Spleen (tissue), 11 donors: ENCODE data around the gene SIRPB1. TPM values are rescaled to one million over a fixed set of nuclear protein-coding genes. Genes with fewer than 3 reads are reported as not detected.
A peak's percentile ranks its signal among the peaks of the same experiment; 100 is the strongest.

ENCODE experiments used
- DNase-seq: peaks from one replicate; pipeline ENCODE4 v3.0.0-alpha.2; 2020
- H3K27ac ChIP-seq, 8 donors: fragments of 200-600 bp; sonication (generic) in 7 of 8; 1 replicate in 4 of 8; 2 replicates in 4 of 8; pipeline versions ENCODE4 v1.5.0 to v1.8.0; 2016 to 2021; ENCODE audit warnings: inconsistent platforms in 4 of 8, mild to moderate bottlenecking in 4 of 8, moderate library complexity in 1 of 8
- H3K27me3 ChIP-seq, 7 donors: fragments of 200-600 bp; sonication (generic) in 6 of 7; replicated peaks in 1 of 7; 1 replicate in 4 of 7; 2 replicates in 3 of 7; pipeline versions ENCODE4 v1.5.0 to v1.8.0; 2016 to 2021; ENCODE audit warnings: inconsistent platforms in 3 of 7, mild to moderate bottlenecking in 1 of 7
- H3K36me3 ChIP-seq, 6 donors: fragments of 200-600 bp; sonication (generic) in 5 of 6; 1 replicate in 4 of 6; 2 replicates in 2 of 6; pipeline versions ENCODE4 v1.5.0 to v1.8.0; 2016 to 2021; ENCODE audit warnings: inconsistent platforms in 2 of 6
- H3K4me1 ChIP-seq, 6 donors: fragments of 200-600 bp; sonication (generic) in 5 of 6; 1 replicate in 3 of 6; 2 replicates in 3 of 6; pipeline versions ENCODE4 v1.5.0 to v1.8.0; 2016 to 2021; ENCODE audit warnings: inconsistent platforms in 3 of 6
- H3K4me3 ChIP-seq, 8 donors: fragments of 200-600 bp; sonication (generic) in 7 of 8; 1 replicate in 4 of 8; 2 replicates in 4 of 8; pipeline versions ENCODE4 v1.5.0 to v1.8.0; 2016 to 2021; ENCODE audit warnings: inconsistent platforms in 4 of 8, mild to moderate bottlenecking in 4 of 8, moderate library complexity in 2 of 8
- H3K9me3 ChIP-seq, 8 donors: fragments of 200-600 bp; sonication (generic) in 7 of 8; 1 replicate in 4 of 8; 2 replicates in 4 of 8; pipeline versions ENCODE4 v1.5.0 to v1.8.0; 2016 to 2021; ENCODE audit warnings: inconsistent platforms in 4 of 8
- POLR2A ChIP-seq, 3 donors: fragments of 450-650 bp; IDR thresholded peaks; one replicate each; pipeline ENCODE4 v1.5.1; 2017; ENCODE audit warnings: antibody characterized with exemption in 3 of 3, mild to moderate bottlenecking in 1 of 3
- POLR2AphosphoS5 ChIP-seq, 3 donors: sonication (generic); formaldehyde crosslinking; IDR thresholded peaks; one replicate each; pipeline ENCODE4 v1.5.1; 2017; ENCODE audit warnings: antibody characterized with exemption in 3 of 3
- WGBS, 5 donors: extraction: QIAGEN DNeasy Blood & Tissue Kit in 3 of 5; methylation state at CpG; one replicate each; pipeline versions ENCODE4 v1.1.5 to v1.1.7; 2013 to 2018; 5-methylcytosine and 5-hydroxymethylcytosine counted together
- intact Hi-C: fragments of 100-400 bp; cut with DNase I; formaldehyde crosslinking; loops from one replicate; pipeline ENCODE4 v1.15.0; 2023; ENCODE audit warnings: low total_unique reads
- polyA plus RNA-seq, 3 donors: library from polyadenylated mRNA; stranded (reverse); fragments of 200-250 nt; gene quantifications; one replicate each; pipeline ENCODE4 v1.2.1, GENCODE V29; 2013
- total RNA-seq, 7 donors: library from RNA; depleted of rRNA in 3 of 7; stranded (reverse); fragments of >200 nt in 3 of 7; fragmentation: NEBNext Ultra II Directional in 4 of 7; extraction: Animal tissue kit (Norgen Biotek cat#: 25700) in 4 of 7; gene quantifications; one replicate each; pipeline versions ENCODE4 v1.1.0 to v1.2.1, GENCODE V29; 2016 to 2021
- TF ChIP-seq, protein P1 (sequence below), 11 experiments: fragments of 200-600 bp in 7 of 11; fragments of 450-650 bp in 4 of 11; sonication (generic) in 4 of 11; IDR thresholded peaks in 8 of 11; conservative IDR thresholded peaks in 3 of 11; 1 replicate in 7 of 11; 2 replicates in 4 of 11; pipeline versions ENCODE4 v1.4.0 to v1.8.0; 2016 to 2021; ENCODE audit warnings: antibody characterized with exemption in 11 of 11, inconsistent platforms in 4 of 11, mild to moderate bottlenecking in 1 of 11
- donor health status: healthy with polysubstance abuse.
- donor health status: DM: no; HTN: no; CAD: no; lungs with moderate emphysema.
- donor health status: DM: no; HTN: no; CAD: no.
- donor health status: Bipolar disorder and iron deficiency.
- donor health status: healthy.
- donor health status: DM: no; HTN: no; CAD: no.
- donor health status: DM: yes; HTN: yes; CAD: no.

The SIRPB1 gene
- total and polyA plus RNA-seq, 10 donors = 1.4 to 89.5 (median 36.6) TPM

DNA sequence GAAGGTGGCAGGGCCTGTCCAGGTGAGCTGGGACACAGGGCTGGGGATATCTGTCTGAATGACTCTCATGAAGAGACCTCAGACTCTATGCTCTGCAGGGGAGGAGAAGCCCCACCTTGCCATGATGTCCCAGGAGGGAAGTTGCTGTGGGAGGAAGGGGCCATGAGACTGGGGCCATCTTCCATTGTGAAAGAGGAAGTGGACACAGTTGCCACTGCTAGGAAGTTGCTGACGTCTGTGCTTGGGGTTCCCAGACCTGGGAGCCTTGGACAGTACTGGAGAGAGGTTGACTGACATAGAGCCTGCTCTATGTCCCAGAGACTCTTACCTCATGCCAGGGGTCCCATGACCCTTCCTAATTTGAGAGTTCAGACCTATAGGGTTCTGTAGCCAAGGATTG, 24.5 kb downstream of the SIRPB1 start:
- Histone ChIP-seq H3K27ac (peak overlapping the region in 2 of 8 donors; percentile 50 to 72), H3K4me1 (no peaks in the 10 kb centered on the region), H3K9me3 (no peaks in the 10 kb centered on the region), H3K36me3 (no peaks in the 10 kb centered on the region), H3K4me3 (no peak overlapping the region), H3K27me3 (no peaks in the 10 kb centered on the region)
- intact Hi-C loops = no loop called here
- WGBS, 5 donors = 5 to 20% methylated on average over 1 of the region's 1 CpG; no CpG with 5 or more reads in 3 of the 5 donors
- peak in 1 of 3 donors; percentile 57 for TF ChIP-seq POLR2AphosphoS5 (IDR thresholded peaks at IDR 0.05)
- no peak for TF ChIP-seq POLR2A (IDR thresholded peaks at IDR 0.05)
- no peak for DNase-seq

DNA sequence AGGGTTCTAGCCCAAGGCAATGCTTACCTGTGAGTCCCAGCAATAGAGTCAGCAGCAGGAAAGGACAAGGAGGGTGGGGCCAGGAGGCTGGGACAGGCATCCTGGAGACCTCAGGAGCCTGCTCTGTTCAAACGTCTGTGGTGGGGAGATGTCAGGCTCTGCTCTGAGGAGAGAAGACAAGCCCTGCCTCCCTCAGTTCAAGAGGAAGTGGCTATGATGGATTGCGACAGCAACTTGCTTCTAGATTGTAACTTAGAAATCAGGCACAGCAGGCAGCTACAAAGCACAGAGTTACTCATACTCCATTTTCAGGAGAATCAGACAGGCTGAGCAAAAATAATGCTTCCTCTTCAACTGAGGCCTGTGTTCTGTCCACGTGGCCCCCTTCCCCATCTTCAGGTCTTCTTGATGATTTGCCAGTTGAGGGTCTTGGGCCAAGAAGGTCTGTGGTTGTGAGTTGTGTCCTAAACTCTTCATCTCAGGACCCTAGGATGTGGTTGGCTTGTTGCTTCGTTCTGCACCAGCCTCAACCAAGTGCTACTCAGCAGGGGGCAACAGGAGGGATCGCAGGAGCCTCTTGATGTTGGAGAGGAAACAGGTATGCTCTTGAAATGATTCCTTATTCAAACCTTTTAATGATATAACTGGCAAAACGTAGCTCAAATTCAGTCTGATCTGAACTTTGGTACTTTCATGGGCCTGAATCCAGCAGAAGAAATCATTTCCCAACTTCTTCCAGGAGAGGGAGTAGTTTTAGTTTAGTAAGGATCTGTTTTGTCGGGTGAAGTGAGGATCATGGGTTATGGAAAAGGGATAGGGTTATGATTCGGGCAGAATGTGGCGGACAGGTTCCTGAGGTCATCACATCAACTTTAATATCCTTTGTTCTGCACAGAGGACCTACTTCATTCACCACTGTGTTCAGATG, 31.0 kb downstream of the SIRPB1 start:
- peaks cover 0 to 18% (median 0%) of the 10 kb centered on the region in 6 donors for H3K4me1 ChIP-seq
- no peaks in the 10 kb centered on the region for H3K9me3 ChIP-seq
- intact Hi-C loops = no loop called here
- WGBS, 5 donors = 37 to 42% methylated on average over 9 of the region's 9 CpGs; no CpG with 5 or more reads in 3 of the 5 donors
- H3K27ac ChIP-seq = peak overlapping the region in 2 of 8 donors; percentile 88 to 89
- TF ChIP-seq POLR2AphosphoS5 (IDR thresholded peaks at IDR 0.05) = peak in 1 of 3 donors; percentile 76
- TF ChIP-seq, protein P1, sequence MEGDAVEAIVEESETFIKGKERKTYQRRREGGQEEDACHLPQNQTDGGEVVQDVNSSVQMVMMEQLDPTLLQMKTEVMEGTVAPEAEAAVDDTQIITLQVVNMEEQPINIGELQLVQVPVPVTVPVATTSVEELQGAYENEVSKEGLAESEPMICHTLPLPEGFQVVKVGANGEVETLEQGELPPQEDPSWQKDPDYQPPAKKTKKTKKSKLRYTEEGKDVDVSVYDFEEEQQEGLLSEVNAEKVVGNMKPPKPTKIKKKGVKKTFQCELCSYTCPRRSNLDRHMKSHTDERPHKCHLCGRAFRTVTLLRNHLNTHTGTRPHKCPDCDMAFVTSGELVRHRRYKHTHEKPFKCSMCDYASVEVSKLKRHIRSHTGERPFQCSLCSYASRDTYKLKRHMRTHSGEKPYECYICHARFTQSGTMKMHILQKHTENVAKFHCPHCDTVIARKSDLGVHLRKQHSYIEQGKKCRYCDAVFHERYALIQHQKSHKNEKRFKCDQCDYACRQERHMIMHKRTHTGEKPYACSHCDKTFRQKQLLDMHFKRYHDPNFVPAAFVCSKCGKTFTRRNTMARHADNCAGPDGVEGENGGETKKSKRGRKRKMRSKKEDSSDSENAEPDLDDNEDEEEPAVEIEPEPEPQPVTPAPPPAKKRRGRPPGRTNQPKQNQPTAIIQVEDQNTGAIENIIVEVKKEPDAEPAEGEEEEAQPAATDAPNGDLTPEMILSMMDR (IDR thresholded peaks at IDR 0.05 in 8 of 11, conservative IDR thresholded peaks at IDR 0.05 in 3 of 11) = no peak
- DNase-seq = no peak
- H3K36me3 ChIP-seq = no peaks in the 10 kb centered on the region
- no peaks in the 10 kb centered on the region for H3K27me3 ChIP-seq
- peak overlapping the region in 2 of 8 donors; percentile 12 to 38 for H3K4me3 ChIP-seq

DNA sequence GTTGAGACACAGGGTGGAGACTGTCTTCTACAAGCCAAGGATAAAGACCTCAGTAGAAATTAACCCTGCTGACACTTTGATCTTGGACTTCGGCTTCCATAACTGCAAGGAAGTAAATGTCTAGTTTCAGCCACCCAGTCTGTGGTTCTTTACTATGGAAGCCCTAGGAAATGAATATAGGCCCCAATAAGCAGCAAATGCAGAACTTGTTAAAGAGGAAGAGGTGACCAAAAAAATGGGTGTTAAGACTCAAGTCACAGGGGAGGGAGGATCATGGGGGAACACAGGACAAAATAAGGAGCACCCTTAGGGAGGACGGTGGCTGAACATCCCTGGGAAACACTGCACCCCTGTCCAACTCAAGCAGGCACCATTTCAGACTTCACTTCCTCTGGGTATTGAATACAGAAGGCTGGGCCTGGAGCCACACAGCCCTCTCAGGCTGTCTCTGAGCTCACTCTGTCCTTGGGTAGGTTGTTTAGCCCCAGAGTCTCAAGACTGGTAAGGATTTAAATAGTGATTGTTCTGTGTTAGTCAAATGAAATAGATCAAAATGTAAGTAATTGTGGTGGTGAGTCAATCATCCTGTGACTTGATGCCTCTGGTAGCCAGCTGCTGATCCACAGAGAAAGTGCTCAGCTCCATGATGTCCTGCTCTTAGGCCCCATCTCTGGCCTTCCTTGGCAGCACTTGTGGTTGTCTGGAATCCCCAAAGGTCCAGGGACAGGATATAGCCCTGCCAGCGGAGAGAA, 31.9 kb downstream of the SIRPB1 start:
- Histone ChIP-seq H3K27me3 (no peaks in the 10 kb centered on the region), H3K9me3 (no peaks in the 10 kb centered on the region), H3K4me3 (peak overlapping the region in 2 of 8 donors; percentile 12 to 38), H3K27ac (peak overlapping the region in 2 of 8 donors; percentile 88 to 89), H3K4me1 (peaks cover 0 to 18% (median 0%) of the 10 kb centered on the region in 6 donors), H3K36me3 (no peaks in the 10 kb centered on the region)
- 45 to 59% methylated on average over 3 of the region's 3 CpGs; no CpG with 5 or more reads in 3 of the 5 donors for WGBS, 5 donors
- intact Hi-C loops = no loop called here
- TF ChIP-seq, protein P1 (IDR thresholded peaks at IDR 0.05 in 8 of 11, conservative IDR thresholded peaks at IDR 0.05 in 3 of 11) = no peak
- TF ChIP-seq POLR2AphosphoS5 (IDR thresholded peaks at IDR 0.05) = no peak
- DNase-seq = no peak

DNA sequence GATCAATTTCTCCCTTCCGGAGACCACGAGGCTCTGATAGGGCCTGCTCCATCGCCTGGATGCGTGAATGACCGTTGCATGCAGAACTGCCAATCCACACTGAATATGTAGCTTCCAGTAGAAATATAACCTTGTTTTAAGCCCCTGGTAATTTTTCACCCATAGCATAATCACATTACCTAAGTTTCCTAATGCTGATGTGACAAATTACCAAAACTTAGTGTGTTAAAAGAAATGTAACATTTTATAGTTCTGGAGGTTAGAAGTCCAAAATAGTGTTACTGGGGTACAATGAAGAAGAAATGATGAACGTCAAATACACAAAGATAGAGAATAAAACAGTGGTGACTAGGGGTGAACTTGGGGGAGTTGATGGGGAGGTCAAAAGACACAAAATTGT, 40.3 kb downstream of the SIRPB1 start:
- Histone ChIP-seq H3K27me3 (no peaks in the 10 kb centered on the region), H3K27ac (no peak overlapping the region), H3K36me3 (peaks cover 0 to 32% (median 0%) of the 10 kb centered on the region in 6 donors), H3K9me3 (no peaks in the 10 kb centered on the region), H3K4me3 (no peak overlapping the region), H3K4me1 (peaks cover 0 to 17% (median 0%) of the 10 kb centered on the region in 6 donors)
- WGBS, 5 donors = 90 to 96% (median 95%) methylated on average over 6 of the region's 6 CpGs
- intact Hi-C loops = no loop called here
- no peak for TF ChIP-seq POLR2AphosphoS5 (IDR thresholded peaks at IDR 0.05)
- TF ChIP-seq, protein P1 (IDR thresholded peaks at IDR 0.05 in 8 of 11, conservative IDR thresholded peaks at IDR 0.05 in 3 of 11) = no peak
- no peak for TF ChIP-seq POLR2A (IDR thresholded peaks at IDR 0.05)
- no peak for DNase-seq
